ENCODE results near the gene PGBD1. TPM values are rescaled to one million over a fixed set of nuclear protein-coding genes. Genes with fewer than 3 reads are reported as not detected.
A peak's percentile ranks its signal among the peaks of the same experiment; 100 is the strongest.

Gene PGBD1
- total RNA-seq, 1 donor from 2014 or later: 3.1 TPM

DNA sequence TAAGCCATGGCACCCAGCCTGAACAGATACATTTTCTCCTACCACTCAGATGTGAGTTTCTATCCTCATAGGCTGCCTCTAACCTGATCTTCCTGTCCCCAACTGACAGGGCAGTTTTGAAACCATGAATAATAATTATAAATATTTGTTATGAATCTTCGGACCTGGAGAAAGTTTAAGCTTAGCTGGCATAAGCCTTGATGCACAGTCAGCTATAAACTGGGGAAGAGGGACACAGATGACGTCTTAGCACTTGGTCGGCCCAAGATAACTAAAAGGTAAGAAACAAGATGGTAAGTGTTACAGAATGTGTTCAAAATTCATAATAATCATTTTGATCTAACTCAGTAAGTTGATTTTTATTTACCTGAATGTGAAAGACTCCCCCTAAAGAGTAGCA, 37.4 kb upstream of the PGBD1 start:
- Histone ChIP-seq H3K27me3 (no peaks in the 10 kb centered on the region), H3K36me3 (peaks cover 48% of the 10 kb centered on the region), H3K9me3 (no peaks in the 10 kb centered on the region), H3K4me3 (no peak overlapping the region), H3K4me1 (no peaks in the 10 kb centered on the region), H3K27ac (no peak overlapping the region)
- DNase-seq (no peak), ATAC-seq (no peak)
- intact Hi-C loops (cut with DNase I): no loop called here
- TF ChIP-seq, protein P1, sequence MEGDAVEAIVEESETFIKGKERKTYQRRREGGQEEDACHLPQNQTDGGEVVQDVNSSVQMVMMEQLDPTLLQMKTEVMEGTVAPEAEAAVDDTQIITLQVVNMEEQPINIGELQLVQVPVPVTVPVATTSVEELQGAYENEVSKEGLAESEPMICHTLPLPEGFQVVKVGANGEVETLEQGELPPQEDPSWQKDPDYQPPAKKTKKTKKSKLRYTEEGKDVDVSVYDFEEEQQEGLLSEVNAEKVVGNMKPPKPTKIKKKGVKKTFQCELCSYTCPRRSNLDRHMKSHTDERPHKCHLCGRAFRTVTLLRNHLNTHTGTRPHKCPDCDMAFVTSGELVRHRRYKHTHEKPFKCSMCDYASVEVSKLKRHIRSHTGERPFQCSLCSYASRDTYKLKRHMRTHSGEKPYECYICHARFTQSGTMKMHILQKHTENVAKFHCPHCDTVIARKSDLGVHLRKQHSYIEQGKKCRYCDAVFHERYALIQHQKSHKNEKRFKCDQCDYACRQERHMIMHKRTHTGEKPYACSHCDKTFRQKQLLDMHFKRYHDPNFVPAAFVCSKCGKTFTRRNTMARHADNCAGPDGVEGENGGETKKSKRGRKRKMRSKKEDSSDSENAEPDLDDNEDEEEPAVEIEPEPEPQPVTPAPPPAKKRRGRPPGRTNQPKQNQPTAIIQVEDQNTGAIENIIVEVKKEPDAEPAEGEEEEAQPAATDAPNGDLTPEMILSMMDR (IDR thresholded peaks at IDR 0.05): no peak

DNA sequence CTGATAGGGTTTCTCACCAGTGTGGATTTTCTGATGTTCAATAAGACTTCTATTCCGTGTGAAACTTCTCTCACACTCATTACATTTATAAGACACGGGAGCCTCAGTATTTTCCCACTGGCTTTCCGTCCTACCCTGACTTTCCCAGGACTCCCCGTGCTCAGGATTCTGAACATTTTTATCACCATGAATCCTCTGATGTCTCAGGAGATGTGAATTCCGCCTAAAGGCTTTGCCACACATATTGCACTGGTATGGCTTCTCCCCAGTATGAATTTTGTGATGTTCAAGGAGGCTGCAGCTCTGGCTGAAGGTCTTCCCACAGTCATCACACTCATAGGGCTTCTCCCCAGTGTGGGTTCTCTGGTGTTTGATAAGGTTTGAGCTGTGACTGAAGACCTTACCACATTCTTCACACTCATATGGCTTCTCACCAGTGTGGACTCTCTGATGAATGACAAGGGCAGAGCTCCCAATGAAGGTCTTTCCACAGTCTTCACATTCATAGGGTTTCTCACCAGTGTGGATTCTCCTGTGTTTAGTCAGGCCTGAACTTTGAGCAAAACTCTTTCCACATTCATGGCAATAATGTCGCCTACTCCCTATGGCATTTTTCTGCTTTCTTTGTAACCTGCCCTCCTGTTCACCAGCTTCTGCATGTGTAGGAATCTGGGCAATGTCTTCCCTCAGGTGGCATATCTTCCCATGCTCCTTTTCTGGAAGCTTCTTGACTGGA, 36.0 kb upstream of the PGBD1 start:
- DNase-seq (no peak), ATAC-seq (no peak)
- H3K4me3 ChIP-seq: no peak overlapping the region
- intact Hi-C loops (cut with DNase I): no loop called here
- H3K9me3 ChIP-seq: no peaks in the 10 kb centered on the region
- peaks cover 2% of the 10 kb centered on the region for H3K4me1 ChIP-seq
- H3K27ac ChIP-seq: no peak overlapping the region
- no peaks in the 10 kb centered on the region for H3K27me3 ChIP-seq
- peaks cover 52% of the 10 kb centered on the region for H3K36me3 ChIP-seq
- TF ChIP-seq, protein P1 (IDR thresholded peaks at IDR 0.05): no peak

DNA sequence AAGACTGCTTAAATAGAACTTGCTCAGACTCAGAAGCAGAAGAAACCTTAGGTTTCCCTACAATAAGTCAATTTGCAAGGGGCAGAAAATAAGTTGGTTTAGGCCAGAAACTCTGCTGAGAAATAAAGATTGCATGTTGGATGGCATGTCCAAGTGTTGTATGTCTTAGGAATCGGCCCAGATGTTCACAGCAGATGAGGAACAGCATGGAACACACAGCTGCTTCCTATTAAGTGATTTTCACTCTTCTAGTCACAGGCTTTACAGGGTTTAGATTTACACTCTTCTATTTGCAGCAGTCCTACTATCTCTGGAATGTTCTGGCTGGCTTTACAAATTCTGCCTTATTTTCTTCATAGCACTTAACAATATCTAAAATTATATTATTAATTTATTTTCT, 32.5 kb upstream of the PGBD1 start:
- Histone ChIP-seq H3K4me1 (peaks cover 21% of the 10 kb centered on the region), H3K9me3 (no peaks in the 10 kb centered on the region), H3K36me3 (peaks cover 51% of the 10 kb centered on the region), H3K27ac (no peak overlapping the region), H3K27me3 (no peaks in the 10 kb centered on the region), H3K4me3 (no peak overlapping the region)
- TF ChIP-seq, protein P1 (IDR thresholded peaks at IDR 0.05): no peak
- intact Hi-C loops (cut with DNase I): no loop called here
- DNase-seq (no peak), ATAC-seq (no peak)

DNA sequence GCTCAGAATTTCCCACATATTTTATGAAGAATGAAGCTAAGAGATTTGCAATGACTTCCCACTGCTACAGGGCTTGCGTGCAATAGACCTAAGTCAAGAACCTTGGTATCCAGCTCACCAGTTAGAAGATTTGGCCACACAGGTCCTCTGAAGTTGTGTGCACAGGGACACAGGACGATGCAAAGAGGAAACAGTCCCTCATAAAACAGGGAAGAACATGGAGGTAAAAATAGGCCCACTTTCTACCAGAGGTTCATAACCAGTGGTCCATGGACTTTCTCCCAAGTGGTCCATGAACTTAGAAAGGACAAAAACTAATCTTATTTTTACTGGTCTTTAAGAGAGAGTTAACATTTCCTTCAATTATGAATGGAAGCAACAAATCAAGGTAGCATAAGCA, 30.6 kb upstream of the PGBD1 start:
- H3K9me3 ChIP-seq: no peaks in the 10 kb centered on the region
- H3K36me3 ChIP-seq: peaks cover 32% of the 10 kb centered on the region
- H3K27ac ChIP-seq: no peak overlapping the region
- peak overlapping the region; percentile 95 for H3K4me3 ChIP-seq
- TF ChIP-seq, protein P1 (IDR thresholded peaks at IDR 0.05): no peak
- H3K4me1 ChIP-seq: peaks cover 21% of the 10 kb centered on the region
- DNase-seq (no peak), ATAC-seq (no peak)
- H3K27me3 ChIP-seq: no peaks in the 10 kb centered on the region
- intact Hi-C loops (cut with DNase I): loop anchor here (10.0 kb wide), 1 partner anchor 104 kb away; no protein-coding TSS in a partner anchor

DNA sequence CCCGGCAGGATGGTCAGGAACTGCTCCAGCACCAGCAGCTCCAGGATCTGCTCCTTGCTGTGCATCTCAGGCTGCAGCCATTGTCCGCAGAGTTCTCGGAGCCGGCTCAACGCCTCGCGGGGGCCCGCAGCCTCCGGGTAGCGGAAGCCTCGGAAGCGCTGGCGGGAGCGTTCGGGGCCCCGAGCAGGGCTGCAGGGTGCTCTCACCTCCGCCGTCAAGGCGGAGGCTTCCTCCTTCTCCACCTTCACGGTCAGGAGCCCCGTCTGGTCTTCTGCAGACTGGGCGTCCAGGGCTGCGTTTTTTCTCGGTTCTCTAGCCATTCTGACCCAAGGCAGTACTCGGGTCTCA, 29.7 kb upstream of the PGBD1 start:
- DNase-seq (peak; percentile 68), ATAC-seq (peak; percentile 59)
- Histone ChIP-seq H3K27me3 (no peaks in the 10 kb centered on the region), H3K27ac (peak overlapping the region; percentile 52), H3K36me3 (peaks cover 24% of the 10 kb centered on the region), H3K4me1 (peaks cover 21% of the 10 kb centered on the region), H3K4me3 (peak overlapping the region; percentile 95), H3K9me3 (no peaks in the 10 kb centered on the region)
- intact Hi-C loops (cut with DNase I): loop anchor here (10.0 kb wide), 1 partner anchor 103 kb away; no protein-coding TSS in a partner anchor
- TF ChIP-seq, protein P1 (IDR thresholded peaks at IDR 0.05): no peak
